ENCODE measurements around the gene MPO. TPM values are rescaled to one million over a fixed set of nuclear protein-coding genes. Genes with fewer than 3 reads are reported as not detected.

MPO gene
- total RNA-seq, 1 experiment from 2014 or later: not detected

- Mint-ChIP-seq H3K36me3 (no peaks in the 10 kb centered on the region), H3K27ac (no peak overlapping the region), H3K9me3 (no peaks in the 10 kb centered on the region), H3K4me3 (no peak overlapping the region), H3K27me3 (ENCODE audit: low read depth) (peaks cover 72% of the 10 kb centered on the region), H3K4me1 (peaks cover 10% of the 10 kb centered on the region)
- ChIA-PET POLR2A (interaction anchor here (0.6 kb wide), 1 partner anchor 244 kb away, joined by 5 read pairs; no protein-coding TSS in a partner anchor), CTCF (interaction anchor here (1.1 to 1.9 kb wide), 3 partner anchors 9 to 33 kb away, joined by 3 to 12 read pairs (median 8); no protein-coding TSS in a partner anchor)
- TF ChIP-seq PREB (CRISPR knock-in tag; IDR thresholded peaks at IDR 0.05; ENCODE audit: borderline replicate concordance): no peak
- DNase-seq (ENCODE audit: low spot score) (no peak), ATAC-seq (no peak)
Observed at GRCh38 chr17:58233543-58233942, 47.2 kb downstream of the MPO start.

- no peaks in the 10 kb centered on the region for H3K36me3 Mint-ChIP-seq
- TF ChIP-seq MYBL2 (CRISPR knock-in tag; IDR thresholded peaks at IDR 0.05): no peak
- TF ChIP-seq ZNF281 (CRISPR knock-in tag; IDR thresholded peaks at IDR 0.05): no peak
- no peak for TF ChIP-seq SMAD3 (CRISPR knock-in tag; IDR thresholded peaks at IDR 0.05; ENCODE audit: borderline replicate concordance)
- no peak for TF ChIP-seq USF1 (CRISPR knock-in tag; IDR thresholded peaks at IDR 0.05)
- TF ChIP-seq USF2 (CRISPR knock-in tag; IDR thresholded peaks at IDR 0.05): no peak
- TF ChIP-seq MAX (CRISPR knock-in tag; IDR thresholded peaks at IDR 0.05): no peak
- no peak for TF ChIP-seq ERG (CRISPR knock-in tag; IDR thresholded peaks at IDR 0.05)
- TF ChIP-seq RELA (CRISPR knock-in tag; IDR thresholded peaks at IDR 0.05; ENCODE audit: borderline replicate concordance): no peak
- TF ChIP-seq ATF1 (CRISPR knock-in tag; IDR thresholded peaks at IDR 0.05): no peak
- no peak for TF ChIP-seq ZBTB21 (CRISPR knock-in tag; IDR thresholded peaks at IDR 0.05; ENCODE audit: borderline replicate concordance)
- TF ChIP-seq HMGXB4 (CRISPR knock-in tag; IDR thresholded peaks at IDR 0.05): no peak
- CTCF ChIA-PET: interaction anchor here (0.8 to 1.9 kb wide), 7 partner anchors 8 to 214 kb away, joined by 3 to 12 read pairs (median 4); no protein-coding TSS in a partner anchor
- no peak overlapping the region for H3K4me3 Mint-ChIP-seq
- peak; percentile 64 for ATAC-seq
- DNase-seq (ENCODE audit: low spot score): peak; percentile 16
- no peaks in the 10 kb centered on the region for H3K9me3 Mint-ChIP-seq
- H3K27ac Mint-ChIP-seq: no peak overlapping the region
- H3K4me1 Mint-ChIP-seq: peaks cover 11% of the 10 kb centered on the region
- peaks cover 72% of the 10 kb centered on the region for H3K27me3 Mint-ChIP-seq (ENCODE audit: low read depth)
- POLR2A ChIA-PET: interaction anchor here (0.6 kb wide), 1 partner anchor 244 kb away, joined by 5 read pairs; no protein-coding TSS in a partner anchor
Observed at GRCh38 chr17:58232707-58233156, 48.0 kb downstream of the MPO start.
